GM21717 (cell line): ENCODE data around the gene POR.

ENCODE experiments used
- ATAC-seq: cut with Tn5 transposase; IDR thresholded peaks from one replicate; pipeline ENCODE4 v1.9.1; 2021; ENCODE audit warnings: mild to moderate bottlenecking, moderate library complexity; ENCODE audit not compliant: unreplicated experiment

The POR gene

GRCh38 chr7:75971309-75971960 is 56.5 kb downstream of the POR start:
- no peak for ATAC-seq

GRCh38 chr7:75971961-75972763 is 57.2 kb downstream of the POR start:
- no peak for ATAC-seq

DNA sequence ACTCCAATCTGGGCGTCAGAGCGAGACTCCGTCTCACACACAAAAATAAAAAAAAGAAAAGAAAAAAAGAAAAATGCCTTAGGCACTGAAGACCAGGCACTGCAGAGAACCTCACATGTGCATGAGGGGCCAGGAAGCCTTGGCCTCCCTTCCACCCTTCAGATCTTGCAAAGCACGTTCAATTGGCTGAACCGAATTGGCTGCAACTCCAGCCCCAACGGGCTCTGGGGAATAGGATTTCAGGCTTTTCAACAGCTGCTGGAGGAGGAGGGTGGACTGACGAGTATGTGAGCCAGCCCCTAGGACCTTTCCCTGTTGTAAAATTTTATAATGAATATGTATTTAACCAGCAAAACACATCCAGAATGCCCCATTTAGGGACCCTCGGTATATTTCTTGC is 62.8 kb downstream of the POR start:
- no peak for ATAC-seq

DNA sequence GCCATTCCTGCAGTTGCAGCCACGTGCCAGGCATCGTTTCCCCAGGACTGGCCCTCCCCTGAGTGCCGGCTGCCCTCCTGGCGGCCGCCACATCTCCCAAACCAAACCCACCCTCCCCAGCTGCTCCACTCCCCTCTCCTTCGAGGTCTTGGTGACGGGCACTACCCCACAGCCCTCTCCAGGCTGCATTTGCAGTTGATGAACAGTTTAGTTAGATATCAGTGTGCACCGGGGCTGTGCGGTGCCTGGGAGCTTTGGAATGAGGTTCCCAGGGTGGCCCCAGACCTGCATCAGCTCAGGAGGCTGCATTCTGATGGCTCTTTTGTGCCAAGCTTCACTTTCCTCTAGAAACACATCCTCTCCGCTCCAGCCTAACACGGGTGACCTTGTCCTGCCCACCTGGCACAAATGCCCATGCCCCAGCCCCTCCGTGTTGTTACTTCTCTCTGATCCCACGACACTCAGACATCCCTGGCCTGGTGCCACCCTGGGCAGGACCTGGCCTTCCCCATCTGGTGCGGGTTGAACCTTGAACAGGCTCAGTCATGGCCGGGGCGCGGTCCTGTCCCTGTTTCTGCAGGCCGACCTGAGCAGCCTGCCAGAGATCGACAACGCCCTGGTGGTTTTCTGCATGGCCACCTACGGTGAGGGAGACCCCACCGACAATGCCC is 64.9 kb downstream of the POR start:
- no peak for ATAC-seq

DNA sequence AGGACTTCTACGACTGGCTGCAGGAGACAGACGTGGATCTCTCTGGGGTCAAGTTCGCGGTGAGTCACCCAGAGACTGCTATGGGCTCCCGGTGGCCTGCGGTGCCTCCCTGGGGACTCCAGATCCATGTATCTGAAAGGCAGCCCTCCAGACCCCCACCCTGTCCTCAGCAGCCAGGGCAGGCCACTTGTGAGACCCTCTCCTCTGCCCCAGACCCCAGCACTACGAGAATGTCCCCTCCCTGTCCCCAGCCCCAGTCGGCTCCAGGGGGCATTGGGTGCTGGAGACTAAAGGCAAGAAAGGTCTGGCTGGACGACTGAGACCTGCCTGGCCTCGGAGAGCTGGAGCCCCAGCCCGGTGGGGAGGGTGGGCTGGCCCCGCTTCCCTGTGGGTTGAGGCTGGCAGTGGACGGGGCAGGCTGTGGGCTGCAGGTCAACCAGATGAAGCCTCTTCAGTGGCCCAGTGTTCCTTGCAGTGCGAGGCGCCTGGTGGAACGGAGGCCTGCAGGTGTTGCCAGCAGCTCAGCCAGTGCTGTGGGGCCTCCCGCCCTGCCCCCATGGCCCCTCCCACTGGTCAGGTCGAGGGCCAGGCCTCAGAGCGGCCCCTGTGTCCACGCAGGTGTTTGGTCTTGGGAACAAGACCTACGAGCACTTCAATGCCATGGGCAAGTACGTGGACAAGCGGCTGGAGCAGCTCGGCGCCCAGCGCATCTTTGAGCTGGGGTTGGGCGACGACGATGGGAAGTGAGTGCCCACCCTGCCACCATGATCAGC is 65.7 kb downstream of the POR start:
- no peak for ATAC-seq

GRCh38 chr7:75981203-75981452 is 66.2 kb downstream of the POR start:
- no peak for ATAC-seq

DNA sequence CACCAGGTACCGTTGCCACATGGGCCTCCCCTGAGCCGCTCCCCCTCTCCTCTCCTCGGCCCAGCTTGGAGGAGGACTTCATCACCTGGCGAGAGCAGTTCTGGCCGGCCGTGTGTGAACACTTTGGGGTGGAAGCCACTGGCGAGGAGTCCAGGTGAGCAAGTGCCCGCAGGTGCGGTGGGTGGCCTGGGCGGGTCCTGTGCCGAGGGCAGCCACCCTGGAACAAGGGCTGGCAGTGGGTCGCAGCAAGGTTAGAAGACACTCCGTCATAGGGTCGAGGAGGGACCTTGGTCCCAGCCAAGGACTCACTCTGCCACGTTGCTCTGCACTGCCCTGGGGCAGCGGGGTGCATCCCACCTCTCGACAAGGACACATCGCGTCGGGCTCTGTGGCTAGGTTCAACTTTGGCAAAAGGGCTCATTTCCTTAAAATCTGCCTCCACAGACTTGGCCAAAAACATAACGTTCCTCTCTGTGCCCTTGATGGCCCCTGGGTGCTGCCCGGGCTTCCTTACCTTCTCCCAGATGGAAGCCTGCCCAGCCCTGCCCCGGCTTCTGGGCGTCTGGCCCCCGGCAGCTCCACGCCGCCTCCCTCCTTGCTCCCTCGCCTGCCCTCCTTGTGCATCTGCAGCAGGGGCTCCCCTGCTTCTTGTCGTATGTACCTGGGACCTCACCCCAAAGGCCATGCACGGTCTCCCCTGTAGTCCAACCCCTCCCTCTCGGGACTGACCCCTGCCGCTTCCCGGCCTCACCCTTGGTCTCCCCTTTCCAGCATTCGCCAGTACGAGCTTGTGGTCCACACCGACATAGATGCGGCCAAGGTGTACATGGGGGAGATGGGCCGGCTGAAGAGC is 66.7 kb downstream of the POR start:
- ATAC-seq = no peak

- ATAC-seq = no peak
These were observed 67.5 kb downstream of the POR start for GRCh38 chr7:75982306-75983064.

GRCh38 chr7:75983471-75984129 is 68.6 kb downstream of the POR start:
- no peak for ATAC-seq

GRCh38 chr7:75984130-75985008 is 69.4 kb downstream of the POR start:
- ATAC-seq = no peak

GRCh38 chr7:75985009-75985517 is 70.1 kb downstream of the POR start:
- ATAC-seq = no peak

DNA sequence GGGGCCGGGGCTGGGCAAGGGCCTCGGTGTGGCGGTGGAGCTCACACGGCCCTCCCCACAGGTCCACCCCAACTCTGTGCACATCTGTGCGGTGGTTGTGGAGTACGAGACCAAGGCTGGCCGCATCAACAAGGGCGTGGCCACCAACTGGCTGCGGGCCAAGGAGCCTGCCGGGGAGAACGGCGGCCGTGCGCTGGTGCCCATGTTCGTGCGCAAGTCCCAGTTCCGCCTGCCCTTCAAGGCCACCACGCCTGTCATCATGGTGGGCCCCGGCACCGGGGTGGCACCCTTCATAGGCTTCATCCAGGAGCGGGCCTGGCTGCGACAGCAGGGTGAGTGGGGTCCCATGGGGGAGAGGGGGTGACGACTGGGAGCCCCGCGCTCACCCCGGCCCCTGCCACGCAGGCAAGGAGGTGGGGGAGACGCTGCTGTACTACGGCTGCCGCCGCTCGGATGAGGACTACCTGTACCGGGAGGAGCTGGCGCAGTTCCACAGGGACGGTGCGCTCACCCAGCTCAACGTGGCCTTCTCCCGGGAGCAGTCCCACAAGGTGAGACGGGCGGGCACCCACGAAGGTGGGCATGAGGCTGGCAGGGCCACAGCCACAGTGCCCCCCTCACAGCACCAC is 70.7 kb downstream of the POR start:
- ATAC-seq = no peak

- ATAC-seq = no peak
These were observed 71.3 kb downstream of the POR start for GRCh38 chr7:75986147-75986781.

GRCh38 chr7:75987026-75987804 is 72.3 kb downstream of the POR start:
- ATAC-seq = no peak

GRCh38 chr7:75987805-75988567 is 73.0 kb downstream of the POR start:
- no peak for ATAC-seq
